ENCODE results near the gene EMX1. TPM values are rescaled to one million over a fixed set of nuclear protein-coding genes. Genes with fewer than 3 reads are reported as not detected.

The EMX1 gene
- polyA plus RNA-seq, 1 donor from 2014 or later, result 0.33 TPM

DNA sequence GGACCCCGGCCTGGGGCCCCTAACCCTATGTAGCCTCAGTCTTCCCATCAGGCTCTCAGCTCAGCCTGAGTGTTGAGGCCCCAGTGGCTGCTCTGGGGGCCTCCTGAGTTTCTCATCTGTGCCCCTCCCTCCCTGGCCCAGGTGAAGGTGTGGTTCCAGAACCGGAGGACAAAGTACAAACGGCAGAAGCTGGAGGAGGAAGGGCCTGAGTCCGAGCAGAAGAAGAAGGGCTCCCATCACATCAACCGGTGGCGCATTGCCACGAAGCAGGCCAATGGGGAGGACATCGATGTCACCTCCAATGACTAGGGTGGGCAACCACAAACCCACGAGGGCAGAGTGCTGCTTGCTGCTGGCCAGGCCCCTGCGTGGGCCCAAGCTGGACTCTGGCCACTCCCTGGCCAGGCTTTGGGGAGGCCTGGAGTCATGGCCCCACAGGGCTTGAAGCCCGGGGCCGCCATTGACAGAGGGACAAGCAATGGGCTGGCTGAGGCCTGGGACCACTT is 16.4 kb downstream of the EMX1 start:
- no peak overlapping the region for H2AFZ ChIP-seq (ENCODE audit: low read depth, low read length)
- no peaks in the 10 kb centered on the region for H3K9me2 ChIP-seq (ENCODE audit: insufficient read depth, low read length)
- no peaks in the 10 kb centered on the region for H3K27me3 ChIP-seq (ENCODE audit: insufficient read depth, low read depth, low read length)
- no peaks in the 10 kb centered on the region for H4K20me1 ChIP-seq (ENCODE audit: insufficient read depth)
- H3K79me2 ChIP-seq (replicated peaks; ENCODE audit: insufficient read depth, low read length), result no peaks in the 10 kb centered on the region
- no peaks in the 10 kb centered on the region for H3K36me3 ChIP-seq (ENCODE audit: insufficient read depth, low read length)
- no peaks in the 10 kb centered on the region for H3K9me3 ChIP-seq (ENCODE audit: low read length)
- H3K9ac ChIP-seq (ENCODE audit: low read length), result no peak overlapping the region
- no peak overlapping the region for H3K4me2 ChIP-seq (ENCODE audit: low read length)
- H3K27ac ChIP-seq (ENCODE audit: low read length), result no peak overlapping the region
- TF ChIP-seq, protein P1, sequence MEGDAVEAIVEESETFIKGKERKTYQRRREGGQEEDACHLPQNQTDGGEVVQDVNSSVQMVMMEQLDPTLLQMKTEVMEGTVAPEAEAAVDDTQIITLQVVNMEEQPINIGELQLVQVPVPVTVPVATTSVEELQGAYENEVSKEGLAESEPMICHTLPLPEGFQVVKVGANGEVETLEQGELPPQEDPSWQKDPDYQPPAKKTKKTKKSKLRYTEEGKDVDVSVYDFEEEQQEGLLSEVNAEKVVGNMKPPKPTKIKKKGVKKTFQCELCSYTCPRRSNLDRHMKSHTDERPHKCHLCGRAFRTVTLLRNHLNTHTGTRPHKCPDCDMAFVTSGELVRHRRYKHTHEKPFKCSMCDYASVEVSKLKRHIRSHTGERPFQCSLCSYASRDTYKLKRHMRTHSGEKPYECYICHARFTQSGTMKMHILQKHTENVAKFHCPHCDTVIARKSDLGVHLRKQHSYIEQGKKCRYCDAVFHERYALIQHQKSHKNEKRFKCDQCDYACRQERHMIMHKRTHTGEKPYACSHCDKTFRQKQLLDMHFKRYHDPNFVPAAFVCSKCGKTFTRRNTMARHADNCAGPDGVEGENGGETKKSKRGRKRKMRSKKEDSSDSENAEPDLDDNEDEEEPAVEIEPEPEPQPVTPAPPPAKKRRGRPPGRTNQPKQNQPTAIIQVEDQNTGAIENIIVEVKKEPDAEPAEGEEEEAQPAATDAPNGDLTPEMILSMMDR (IDR thresholded peaks at IDR 0.05; ENCODE audit: poor library complexity, severe bottlenecking), result no peak
- TF ChIP-seq, protein P2, sequence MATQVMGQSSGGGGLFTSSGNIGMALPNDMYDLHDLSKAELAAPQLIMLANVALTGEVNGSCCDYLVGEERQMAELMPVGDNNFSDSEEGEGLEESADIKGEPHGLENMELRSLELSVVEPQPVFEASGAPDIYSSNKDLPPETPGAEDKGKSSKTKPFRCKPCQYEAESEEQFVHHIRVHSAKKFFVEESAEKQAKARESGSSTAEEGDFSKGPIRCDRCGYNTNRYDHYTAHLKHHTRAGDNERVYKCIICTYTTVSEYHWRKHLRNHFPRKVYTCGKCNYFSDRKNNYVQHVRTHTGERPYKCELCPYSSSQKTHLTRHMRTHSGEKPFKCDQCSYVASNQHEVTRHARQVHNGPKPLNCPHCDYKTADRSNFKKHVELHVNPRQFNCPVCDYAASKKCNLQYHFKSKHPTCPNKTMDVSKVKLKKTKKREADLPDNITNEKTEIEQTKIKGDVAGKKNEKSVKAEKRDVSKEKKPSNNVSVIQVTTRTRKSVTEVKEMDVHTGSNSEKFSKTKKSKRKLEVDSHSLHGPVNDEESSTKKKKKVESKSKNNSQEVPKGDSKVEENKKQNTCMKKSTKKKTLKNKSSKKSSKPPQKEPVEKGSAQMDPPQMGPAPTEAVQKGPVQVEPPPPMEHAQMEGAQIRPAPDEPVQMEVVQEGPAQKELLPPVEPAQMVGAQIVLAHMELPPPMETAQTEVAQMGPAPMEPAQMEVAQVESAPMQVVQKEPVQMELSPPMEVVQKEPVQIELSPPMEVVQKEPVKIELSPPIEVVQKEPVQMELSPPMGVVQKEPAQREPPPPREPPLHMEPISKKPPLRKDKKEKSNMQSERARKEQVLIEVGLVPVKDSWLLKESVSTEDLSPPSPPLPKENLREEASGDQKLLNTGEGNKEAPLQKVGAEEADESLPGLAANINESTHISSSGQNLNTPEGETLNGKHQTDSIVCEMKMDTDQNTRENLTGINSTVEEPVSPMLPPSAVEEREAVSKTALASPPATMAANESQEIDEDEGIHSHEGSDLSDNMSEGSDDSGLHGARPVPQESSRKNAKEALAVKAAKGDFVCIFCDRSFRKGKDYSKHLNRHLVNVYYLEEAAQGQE (IDR thresholded peaks at IDR 0.05; ENCODE audit: borderline replicate concordance), result no peak
- no peak for TF ChIP-seq POLR2AphosphoS5 (IDR thresholded peaks at IDR 0.05)
- TF ChIP-seq SMC3 (conservative IDR thresholded peaks at IDR 0.05; ENCODE audit: poor library complexity), result no peak
- TF ChIP-seq EP300 (conservative IDR thresholded peaks at IDR 0.05; ENCODE audit: poor library complexity, severe bottlenecking), result no peak
- TF ChIP-seq MXI1 (conservative IDR thresholded peaks at IDR 0.05; ENCODE audit: poor library complexity, severe bottlenecking), result no peak
- no peak for TF ChIP-seq RAD21 (conservative IDR thresholded peaks at IDR 0.05)
- no peak for TF ChIP-seq TAF1 (IDR thresholded peaks at IDR 0.05; ENCODE audit: low read depth)
- no peak for TF ChIP-seq EZH2 (IDR thresholded peaks at IDR 0.05; ENCODE audit: borderline replicate concordance, insufficient read depth, low read length, poor library complexity, severe bottlenecking)
- no peak overlapping the region for H3K4me3 ChIP-seq (ENCODE audit: low read length)
- H3F3A ChIP-seq (ENCODE audit: insufficient read depth, low read length, poor library complexity, severe bottlenecking), result no peaks in the 10 kb centered on the region

DNA sequence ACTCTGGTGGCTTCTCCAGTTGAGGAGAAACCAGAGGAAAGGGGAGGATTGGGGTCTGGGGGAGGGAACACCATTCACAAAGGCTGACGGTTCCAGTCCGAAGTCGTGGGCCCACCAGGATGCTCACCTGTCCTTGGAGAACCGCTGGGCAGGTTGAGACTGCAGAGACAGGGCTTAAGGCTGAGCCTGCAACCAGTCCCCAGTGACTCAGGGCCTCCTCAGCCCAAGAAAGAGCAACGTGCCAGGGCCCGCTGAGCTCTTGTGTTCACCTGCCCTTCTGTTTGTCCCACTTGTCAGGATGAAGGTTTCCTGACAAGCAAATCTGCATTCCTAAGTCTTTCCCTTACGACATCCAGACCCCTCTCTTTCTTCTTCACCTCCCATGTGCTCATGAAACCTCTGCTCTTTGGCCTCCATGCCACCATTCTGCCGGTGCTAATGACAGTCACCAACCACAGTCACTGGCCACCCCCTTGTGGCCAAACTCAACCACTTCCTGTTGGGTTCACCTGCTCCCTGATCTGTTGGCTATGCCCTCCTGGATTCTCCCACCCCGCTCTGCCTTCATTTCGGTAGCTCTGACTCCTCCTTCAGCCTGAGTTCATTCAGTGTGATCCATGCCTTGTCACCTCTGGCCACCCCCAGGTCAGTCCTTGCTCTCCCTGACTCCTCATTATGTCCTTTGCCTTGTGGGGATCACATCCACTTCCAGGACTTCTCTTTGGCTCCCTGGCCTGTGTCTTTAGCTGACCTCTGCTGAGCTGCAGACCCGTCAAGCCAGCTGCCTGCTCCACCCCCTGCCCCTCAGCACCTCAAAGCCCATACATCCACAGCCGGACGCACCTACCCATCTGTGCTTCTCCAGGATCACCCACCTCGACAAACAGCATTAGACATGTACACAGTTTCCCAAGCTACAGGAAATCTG is 17.6 kb downstream of the EMX1 start:
- no peaks in the 10 kb centered on the region for H3K9me2 ChIP-seq (ENCODE audit: insufficient read depth, low read length)
- TF ChIP-seq POLR2AphosphoS5 (IDR thresholded peaks at IDR 0.05) (no peak), TAF1 (IDR thresholded peaks at IDR 0.05; ENCODE audit: low read depth) (no peak), EZH2 (IDR thresholded peaks at IDR 0.05; ENCODE audit: borderline replicate concordance, insufficient read depth, low read length, poor library complexity, severe bottlenecking) (no peak), EP300 (conservative IDR thresholded peaks at IDR 0.05; ENCODE audit: poor library complexity, severe bottlenecking) (no peak), RAD21 (conservative IDR thresholded peaks at IDR 0.05) (no peak), SMC3 (conservative IDR thresholded peaks at IDR 0.05; ENCODE audit: poor library complexity) (no peak), MXI1 (conservative IDR thresholded peaks at IDR 0.05; ENCODE audit: poor library complexity, severe bottlenecking) (no peak)
- TF ChIP-seq, protein P2 (IDR thresholded peaks at IDR 0.05; ENCODE audit: borderline replicate concordance), result no peak
- TF ChIP-seq, protein P1 (IDR thresholded peaks at IDR 0.05; ENCODE audit: poor library complexity, severe bottlenecking), result no peak
- H3K36me3 ChIP-seq (ENCODE audit: insufficient read depth, low read length), result no peaks in the 10 kb centered on the region
- no peaks in the 10 kb centered on the region for H3K27me3 ChIP-seq (ENCODE audit: insufficient read depth, low read depth, low read length)
- H3K9me3 ChIP-seq (ENCODE audit: low read length), result no peaks in the 10 kb centered on the region
- no peak overlapping the region for H2AFZ ChIP-seq (ENCODE audit: low read depth, low read length)
- no peak overlapping the region for H3K27ac ChIP-seq (ENCODE audit: low read length)
- H3K9ac ChIP-seq (ENCODE audit: low read length), result no peak overlapping the region
- H3K4me3 ChIP-seq (ENCODE audit: low read length), result no peak overlapping the region
- H3K4me2 ChIP-seq (ENCODE audit: low read length), result no peak overlapping the region
- no peaks in the 10 kb centered on the region for H3F3A ChIP-seq (ENCODE audit: insufficient read depth, low read length, poor library complexity, severe bottlenecking)
- no peaks in the 10 kb centered on the region for H4K20me1 ChIP-seq (ENCODE audit: insufficient read depth)
- H3K79me2 ChIP-seq (replicated peaks; ENCODE audit: insufficient read depth, low read length), result no peaks in the 10 kb centered on the region

Measured in neural cell (in vitro differentiated cells).